Fibroblast of lung (primary cell): ENCODE results near the gene IGSF21.

ENCODE experiments used
- EZH2 ChIP-seq: IDR thresholded peaks from 2 replicates; pipeline ENCODE4 v1.5.1; 2012; ENCODE audit warnings: low read length, control low read depth, mild to moderate bottlenecking; ENCODE audit errors: missing control alignments
- TF ChIP-seq, protein P1 (sequence below), 2 donors: IDR thresholded peaks in 1 of 2; conservative IDR thresholded peaks in 1 of 2; 1 replicate in 1 of 2; 2 replicates in 1 of 2; pipeline ENCODE4 v1.5.1; 2011 to 2012; ENCODE audit warnings: low read length in 2 of 2, control low read depth in 1 of 2, inconsistent platforms in 1 of 2, low read depth in 1 of 2, mild to moderate bottlenecking in 1 of 2

DNA sequence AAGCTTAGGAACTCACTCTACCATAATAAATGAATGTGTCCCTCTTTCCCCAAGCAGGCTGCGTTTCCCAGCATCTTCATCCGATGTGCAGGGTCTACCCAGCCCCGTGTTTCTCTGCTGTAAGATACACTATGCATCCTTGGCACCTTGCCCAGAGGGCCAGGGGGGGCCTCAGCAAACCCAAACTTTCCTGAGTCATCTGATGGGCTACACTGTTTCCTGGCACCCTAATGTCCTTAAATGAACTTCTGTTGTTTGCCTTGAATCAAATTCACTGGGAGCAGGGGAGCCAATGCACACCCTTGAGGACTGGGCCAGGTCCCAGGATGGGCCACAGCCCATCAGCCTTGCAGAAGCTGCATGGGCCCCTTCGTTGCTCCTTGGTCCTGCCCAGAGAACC lies 145.5 kb downstream of the IGSF21 start:
- TF ChIP-seq, protein P1, sequence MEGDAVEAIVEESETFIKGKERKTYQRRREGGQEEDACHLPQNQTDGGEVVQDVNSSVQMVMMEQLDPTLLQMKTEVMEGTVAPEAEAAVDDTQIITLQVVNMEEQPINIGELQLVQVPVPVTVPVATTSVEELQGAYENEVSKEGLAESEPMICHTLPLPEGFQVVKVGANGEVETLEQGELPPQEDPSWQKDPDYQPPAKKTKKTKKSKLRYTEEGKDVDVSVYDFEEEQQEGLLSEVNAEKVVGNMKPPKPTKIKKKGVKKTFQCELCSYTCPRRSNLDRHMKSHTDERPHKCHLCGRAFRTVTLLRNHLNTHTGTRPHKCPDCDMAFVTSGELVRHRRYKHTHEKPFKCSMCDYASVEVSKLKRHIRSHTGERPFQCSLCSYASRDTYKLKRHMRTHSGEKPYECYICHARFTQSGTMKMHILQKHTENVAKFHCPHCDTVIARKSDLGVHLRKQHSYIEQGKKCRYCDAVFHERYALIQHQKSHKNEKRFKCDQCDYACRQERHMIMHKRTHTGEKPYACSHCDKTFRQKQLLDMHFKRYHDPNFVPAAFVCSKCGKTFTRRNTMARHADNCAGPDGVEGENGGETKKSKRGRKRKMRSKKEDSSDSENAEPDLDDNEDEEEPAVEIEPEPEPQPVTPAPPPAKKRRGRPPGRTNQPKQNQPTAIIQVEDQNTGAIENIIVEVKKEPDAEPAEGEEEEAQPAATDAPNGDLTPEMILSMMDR (conservative IDR thresholded peaks at IDR 0.05 in 1 of 2, IDR thresholded peaks at IDR 0.05 in 1 of 2; ENCODE audit: low read depth in 1 of 2, low read length in 2 of 2) = no peak
- no peak for TF ChIP-seq EZH2
